HCT116 (cell line): ENCODE results near the gene SND1. TPM values are rescaled to one million over a fixed set of nuclear protein-coding genes. Genes with fewer than 3 reads are reported as not detected.

ENCODE experiments used
- CBX3 ChIP-seq: IDR thresholded peaks from 2 replicates; pipeline ENCODE4 v1.6.1; 2012; ENCODE audit warnings: low read depth
- POLR2AphosphoS5 ChIP-seq: IDR thresholded peaks from 2 replicates; pipeline ENCODE4 v1.6.1; 2011; ENCODE audit warnings: mild to moderate bottlenecking, low read depth, low read length, moderate library complexity
- REST ChIP-seq: IDR thresholded peaks from 2 replicates; pipeline ENCODE4 v1.6.1; 2012; ENCODE audit warnings: low read depth
- SP1 ChIP-seq: IDR thresholded peaks from 2 replicates; pipeline ENCODE4 v1.6.1; 2012; ENCODE audit warnings: low read depth
- TCF7L2 ChIP-seq: IDR thresholded peaks from 2 replicates; pipeline ENCODE4 v1.7.0; 2011; ENCODE audit warnings: borderline replicate concordance, inconsistent platforms; ENCODE audit not compliant: insufficient read depth, insufficient read length; ENCODE audit errors: extremely low read depth
- total RNA-seq: library from RNA; stranded (reverse); gene quantifications from one replicate; pipeline ENCODE4 v1.2.1, GENCODE V29; 2021; ENCODE audit not compliant: unreplicated experiment
- TF ChIP-seq, protein P1 (sequence below): IDR thresholded peaks from 2 replicates; pipeline ENCODE4 v1.6.1; 2011; ENCODE audit warnings: mild to moderate bottlenecking, low read length, moderate library complexity; ENCODE audit not compliant: insufficient replicate concordance; ENCODE audit errors: extremely low read depth
- TF ChIP-seq, protein P2 (sequence below): IDR thresholded peaks from 2 replicates; pipeline ENCODE4 v1.6.1; 2012

The SND1 gene
- total RNA-seq, 1 experiment from 2014 or later = 169 TPM

DNA sequence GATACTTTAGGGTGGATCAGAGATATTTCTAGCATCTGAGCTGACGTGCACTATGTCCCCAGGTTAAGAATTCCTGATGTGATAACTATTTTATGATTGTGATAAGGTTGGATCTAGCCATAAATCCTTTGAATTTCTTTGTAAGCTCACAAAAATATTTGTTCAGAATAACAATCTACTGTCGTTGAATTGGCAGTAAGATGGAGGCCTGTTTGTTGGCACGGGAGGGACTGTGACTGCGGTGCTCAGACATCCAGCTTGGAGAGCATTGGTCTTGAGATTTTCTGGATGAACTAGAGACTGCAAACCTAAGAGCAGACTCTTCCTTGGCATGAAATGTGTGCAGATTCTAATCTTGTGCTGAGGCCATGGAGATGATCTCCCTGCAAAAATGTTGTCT lies 248.1 kb downstream of the SND1 start (continued):
- TF ChIP-seq, protein P1, sequence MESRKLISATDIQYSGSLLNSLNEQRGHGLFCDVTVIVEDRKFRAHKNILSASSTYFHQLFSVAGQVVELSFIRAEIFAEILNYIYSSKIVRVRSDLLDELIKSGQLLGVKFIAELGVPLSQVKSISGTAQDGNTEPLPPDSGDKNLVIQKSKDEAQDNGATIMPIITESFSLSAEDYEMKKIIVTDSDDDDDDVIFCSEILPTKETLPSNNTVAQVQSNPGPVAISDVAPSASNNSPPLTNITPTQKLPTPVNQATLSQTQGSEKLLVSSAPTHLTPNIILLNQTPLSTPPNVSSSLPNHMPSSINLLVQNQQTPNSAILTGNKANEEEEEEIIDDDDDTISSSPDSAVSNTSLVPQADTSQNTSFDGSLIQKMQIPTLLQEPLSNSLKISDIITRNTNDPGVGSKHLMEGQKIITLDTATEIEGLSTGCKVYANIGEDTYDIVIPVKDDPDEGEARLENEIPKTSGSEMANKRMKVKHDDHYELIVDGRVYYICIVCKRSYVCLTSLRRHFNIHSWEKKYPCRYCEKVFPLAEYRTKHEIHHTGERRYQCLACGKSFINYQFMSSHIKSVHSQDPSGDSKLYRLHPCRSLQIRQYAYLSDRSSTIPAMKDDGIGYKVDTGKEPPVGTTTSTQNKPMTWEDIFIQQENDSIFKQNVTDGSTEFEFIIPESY = no peak
- TF ChIP-seq, protein P2, sequence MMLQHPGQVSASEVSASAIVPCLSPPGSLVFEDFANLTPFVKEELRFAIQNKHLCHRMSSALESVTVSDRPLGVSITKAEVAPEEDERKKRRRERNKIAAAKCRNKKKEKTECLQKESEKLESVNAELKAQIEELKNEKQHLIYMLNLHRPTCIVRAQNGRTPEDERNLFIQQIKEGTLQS = no peak
- TF ChIP-seq CBX3 (no peak), TCF7L2 (no peak), REST (no peak), SP1 (no peak), POLR2AphosphoS5 (no peak)
